HG03064 (cell line): ENCODE data around the gene NKAIN4.

Source experiments
- ATAC-seq: cut with Tn5 transposase; IDR thresholded peaks from one replicate; pipeline ENCODE4 v1.9.1; 2021; ENCODE audit warnings: low read depth; ENCODE audit not compliant: unreplicated experiment

Gene NKAIN4

DNA sequence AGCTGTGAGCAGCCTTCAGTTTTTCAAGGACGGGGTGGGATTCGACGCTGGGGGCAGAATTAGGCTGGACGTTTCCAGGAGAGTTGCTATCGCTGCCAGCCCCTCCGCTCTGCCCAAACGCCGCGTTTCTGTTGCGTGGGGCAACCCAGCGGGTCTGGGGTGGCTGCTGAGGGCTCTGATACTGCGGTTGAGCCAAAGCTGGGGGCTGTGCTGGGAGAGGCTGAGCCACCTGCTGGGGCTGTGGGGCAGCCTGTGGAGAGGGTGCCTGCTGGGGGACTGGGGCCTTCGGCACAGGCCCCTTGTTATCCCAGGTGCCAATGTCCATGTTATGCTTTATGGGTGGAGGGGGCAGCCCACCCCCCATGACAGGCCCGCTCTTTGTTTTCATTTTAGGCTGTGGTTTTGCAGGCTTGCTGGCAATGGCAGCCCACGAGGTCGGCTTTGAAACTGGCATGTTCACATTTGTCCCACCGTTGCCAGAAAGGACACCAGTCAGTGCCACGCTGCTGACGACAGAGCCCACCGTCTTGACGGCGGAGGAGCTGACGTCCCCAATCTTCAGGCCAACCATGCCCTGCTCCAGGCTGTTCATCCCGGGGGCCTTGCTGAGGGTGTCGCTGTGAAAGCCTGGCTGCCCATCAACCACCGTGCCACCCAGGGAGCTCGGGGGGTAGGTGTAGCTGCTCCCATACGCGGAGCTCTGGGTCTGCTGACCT is 51.3 kb downstream of the NKAIN4 start:
- no peak for ATAC-seq

DNA sequence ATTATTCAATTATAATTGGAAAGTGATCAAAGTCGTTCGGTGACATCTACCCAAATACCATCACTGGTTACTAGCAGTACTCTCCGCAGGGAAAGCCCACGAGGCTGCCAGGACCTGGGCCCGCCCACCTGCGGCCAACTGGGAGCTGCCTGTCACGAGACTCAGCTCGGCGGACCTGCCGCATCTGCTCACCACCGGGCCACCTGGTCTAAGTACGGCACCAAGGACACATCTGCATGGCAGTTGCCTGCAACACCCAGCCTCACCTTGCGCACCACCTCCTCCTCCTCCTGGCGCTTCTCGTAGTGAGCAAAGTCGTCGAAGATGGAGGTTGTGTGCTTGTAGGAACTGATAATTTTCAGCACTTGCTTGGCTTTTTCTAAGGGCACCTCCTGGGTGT is 52.2 kb downstream of the NKAIN4 start:
- ATAC-seq: no peak

GRCh38 chr20:63198606-63199005 is 55.7 kb downstream of the NKAIN4 start:
- no peak for ATAC-seq

DNA sequence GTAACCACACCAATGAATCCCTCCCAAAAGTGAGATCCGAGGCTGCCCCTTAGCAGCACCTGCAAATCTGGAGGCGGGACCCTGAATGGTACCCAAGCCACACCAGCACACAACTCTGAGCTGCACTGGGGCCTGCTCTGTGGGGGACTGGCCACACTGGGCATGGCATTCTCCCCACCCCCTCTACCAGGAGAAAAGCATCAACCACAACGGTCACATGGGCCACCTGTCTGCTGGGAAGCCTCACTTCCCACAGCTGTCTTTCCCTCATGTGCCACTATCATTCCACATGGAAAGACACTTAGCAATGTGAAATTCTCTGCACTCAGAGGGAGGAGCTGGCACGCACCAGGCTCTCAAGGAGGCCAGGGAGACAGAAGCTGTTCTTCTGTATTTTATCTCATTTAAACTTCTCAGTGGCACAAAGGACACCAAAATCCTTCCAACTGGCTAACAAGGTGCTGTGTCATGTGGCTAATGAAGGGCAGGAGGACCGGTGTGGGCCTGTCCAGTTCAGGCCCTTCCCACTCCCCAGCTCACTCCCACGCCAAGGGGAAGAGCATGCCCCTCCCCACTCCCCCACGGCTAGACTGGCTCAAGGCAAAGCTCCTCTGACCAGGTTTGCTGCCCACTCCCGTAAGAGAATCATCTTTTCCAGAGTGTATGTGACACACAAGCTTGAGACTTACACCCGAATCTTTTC is 57.3 kb downstream of the NKAIN4 start:
- ATAC-seq: no peak

DNA sequence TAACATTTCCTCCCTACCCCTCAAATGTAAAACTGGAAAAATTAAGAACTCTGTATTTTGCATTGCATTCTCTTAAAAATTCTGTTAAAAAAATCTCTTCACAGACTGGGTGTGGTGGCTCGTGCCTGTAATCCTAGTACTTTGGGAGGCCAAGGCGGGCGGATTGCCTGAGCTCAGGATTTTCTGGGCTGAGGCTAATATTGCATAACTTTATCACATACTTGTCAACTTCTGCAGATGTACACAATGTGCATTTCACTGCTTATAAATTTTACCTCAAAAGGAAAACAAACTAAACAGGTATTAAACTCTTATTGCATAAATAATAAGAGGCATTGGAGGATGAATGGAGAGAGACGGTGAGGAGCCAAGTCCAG is 59.5 kb downstream of the NKAIN4 start:
- ATAC-seq: no peak

GRCh38 chr20:63194007-63194796 is 60.1 kb downstream of the NKAIN4 start:
- no peak for ATAC-seq

DNA sequence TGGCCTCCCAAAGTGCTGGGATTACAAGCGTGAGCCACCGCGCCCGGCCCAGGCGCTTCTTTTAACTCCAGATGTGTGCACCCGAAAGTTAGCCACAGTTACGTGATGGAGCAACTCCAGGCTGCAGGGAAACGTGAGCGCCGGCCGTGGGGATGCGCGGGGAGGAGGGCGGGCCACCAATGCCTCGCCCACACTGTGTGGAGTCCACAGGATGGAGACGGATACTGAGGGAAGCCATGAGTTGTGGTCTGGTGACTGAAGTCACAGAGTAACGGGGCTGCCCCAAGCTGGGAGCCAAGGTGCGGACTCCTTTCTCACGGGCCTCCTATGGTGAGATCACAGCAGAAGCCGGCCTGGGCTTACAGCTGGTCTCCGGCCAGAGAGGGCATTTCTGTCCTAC is 61.5 kb downstream of the NKAIN4 start:
- no peak for ATAC-seq

- no peak for ATAC-seq
These were observed 62.9 kb downstream of the NKAIN4 start for GRCh38 chr20:63191400-63191799.

DNA sequence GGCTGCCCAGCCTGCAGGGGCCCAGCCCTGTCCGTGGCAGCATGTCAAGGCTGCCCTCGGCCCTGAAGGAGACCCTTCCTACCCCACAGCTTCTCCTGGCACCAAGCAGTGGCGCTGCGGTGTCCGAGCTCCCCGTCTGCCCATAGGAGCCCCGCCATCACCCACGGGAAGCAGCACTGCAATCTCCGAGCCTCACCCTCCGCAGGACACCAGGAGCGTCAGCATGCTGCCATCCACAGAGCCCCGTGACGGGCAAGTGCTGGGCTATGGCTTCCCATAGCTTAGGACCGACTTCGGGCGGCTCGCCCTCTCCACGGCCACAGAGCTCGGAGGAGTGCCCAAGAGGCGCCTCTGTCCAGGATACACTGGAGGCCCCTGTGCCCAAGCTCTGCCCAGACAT is 63.4 kb downstream of the NKAIN4 start:
- no peak for ATAC-seq
